Stomach (tissue), 4 donors: ENCODE measurements around the gene TRPM3.

Source experiments
- CTCF ChIP-seq, 7 experiments: fragments of 450-650 bp in 4 of 7; fragments of 200-600 bp in 3 of 7; sonication (generic) in 3 of 7; IDR thresholded peaks; one replicate each; pipeline ENCODE4 v1.5.1; 2016 to 2019; ENCODE audit warnings: antibody characterized with exemption in 7 of 7, control low read depth in 2 of 7, mild to moderate bottlenecking in 1 of 7
- EP300 ChIP-seq: sonication (generic); formaldehyde crosslinking; IDR thresholded peaks from one replicate; pipeline ENCODE4 v1.6.1; 2017; ENCODE audit warnings: antibody characterized with exemption
- POLR2A ChIP-seq, 4 donors: fragments of 450-650 bp; IDR thresholded peaks; one replicate each; pipeline ENCODE4 v1.6.1; 2016; ENCODE audit warnings: antibody characterized with exemption in 4 of 4, control low read depth in 2 of 4, mild to moderate bottlenecking in 1 of 4, moderate library complexity in 1 of 4
- POLR2AphosphoS5 ChIP-seq, 3 donors: sonication (generic); formaldehyde crosslinking; IDR thresholded peaks; one replicate each; pipeline ENCODE4 v1.6.1; 2016; ENCODE audit warnings: antibody characterized with exemption in 3 of 3

GRCh38 chr9:70934642-70935041 lies 186.8 kb downstream of the TRPM3 start:
- TF ChIP-seq CTCF (IDR thresholded peaks at IDR 0.05), result no peak
- TF ChIP-seq POLR2A (IDR thresholded peaks at IDR 0.05), result no peak
- no peak for TF ChIP-seq POLR2AphosphoS5 (IDR thresholded peaks at IDR 0.05)
- TF ChIP-seq EP300, result no peak
